HL-60/S4 treated with retinoic acid at 250 ng/mL for 4 days and 3 days (cell line): ENCODE results near the gene GON4L.
"Not testable (repeated sequence)": the region's sequence is repeated elsewhere in the genome, so short reads cannot be mapped to it uniquely, and the experiment has no call there.

Experiments used
- in situ Hi-C: fragments of 300-500 bp; cut with MboI; formaldehyde crosslinking; loops from 2 replicates; pipeline ENCODE4 v1.7.0; 2022; ENCODE audit warnings: low sequenced_read_pairs

Gene GON4L

GRCh38 chr1:155856975-155857930 lies at the start of gene GON4L:
GON4L (minus strand) TSS chr1:155857214; CDS start chr1:155853780, 3,434 bp downstream.
- in situ Hi-C loops = no loop called here

- in situ Hi-C loops = no loop called here
Observed at GRCh38 chr1:155904261-155904660, 47.2 kb upstream of the GON4L start.

- in situ Hi-C loops = no loop called here
Observed at GRCh38 chr1:155900161-155900560, 43.1 kb upstream of the GON4L start.

GRCh38 chr1:155899683-155900082 lies 42.7 kb upstream of the GON4L start:
- in situ Hi-C loops = no loop called here

- in situ Hi-C loops = no loop called here
Observed at GRCh38 chr1:155898888-155899287, 41.9 kb upstream of the GON4L start.

- in situ Hi-C loops = no loop called here
Observed at GRCh38 chr1:155897746-155898145, 40.7 kb upstream of the GON4L start.

GRCh38 chr1:155896476-155896875 lies 39.5 kb upstream of the GON4L start:
- in situ Hi-C loops = not testable (repeated sequence)

- in situ Hi-C loops = not testable (repeated sequence)
Observed at GRCh38 chr1:155895617-155896016, 38.6 kb upstream of the GON4L start.

GRCh38 chr1:155893389-155894142 lies 36.6 kb upstream of the GON4L start:
- in situ Hi-C loops = no loop called here

- in situ Hi-C loops = no loop called here
Observed at GRCh38 chr1:155892796-155893195, 35.8 kb upstream of the GON4L start.

GRCh38 chr1:155890251-155890650 lies 33.2 kb upstream of the GON4L start:
- in situ Hi-C loops = no loop called here

GRCh38 chr1:155889566-155889965 lies 32.6 kb upstream of the GON4L start:
- in situ Hi-C loops = no loop called here

GRCh38 chr1:155888481-155888880 lies 31.5 kb upstream of the GON4L start:
- in situ Hi-C loops = no loop called here

- in situ Hi-C loops = no loop called here
Observed at GRCh38 chr1:155884982-155885381, 28.0 kb upstream of the GON4L start.

- in situ Hi-C loops = no loop called here
Observed at GRCh38 chr1:155884031-155884960, 27.3 kb upstream of the GON4L start.

- in situ Hi-C loops = no loop called here
Observed at GRCh38 chr1:155882766-155883165, 25.8 kb upstream of the GON4L start.

- in situ Hi-C loops = no loop called here
Observed at GRCh38 chr1:155882235-155882634, 25.2 kb upstream of the GON4L start.

GRCh38 chr1:155880950-155881349 lies 23.9 kb upstream of the GON4L start:
- in situ Hi-C loops = no loop called here

GRCh38 chr1:155880251-155880650 lies 23.2 kb upstream of the GON4L start:
- in situ Hi-C loops = no loop called here

- in situ Hi-C loops = no loop called here
Observed at GRCh38 chr1:155877945-155878344, 20.9 kb upstream of the GON4L start.

- in situ Hi-C loops = no loop called here
Observed at GRCh38 chr1:155873860-155874259, 16.8 kb upstream of the GON4L start.
